Measurements from ENCODE around the gene KRTAP4-3. TPM values are rescaled to one million over a fixed set of nuclear protein-coding genes. Genes with fewer than 3 reads are reported as not detected.
"Not testable (repeated sequence)": the region's sequence is repeated elsewhere in the genome, so short reads cannot be mapped to it uniquely, and the experiment has no call there.

KRTAP4-3 gene
- total RNA-seq, 5 donors from 2014 or later (not counting 1 experiment from before 2014, with no cell fraction given): not detected

DNA sequence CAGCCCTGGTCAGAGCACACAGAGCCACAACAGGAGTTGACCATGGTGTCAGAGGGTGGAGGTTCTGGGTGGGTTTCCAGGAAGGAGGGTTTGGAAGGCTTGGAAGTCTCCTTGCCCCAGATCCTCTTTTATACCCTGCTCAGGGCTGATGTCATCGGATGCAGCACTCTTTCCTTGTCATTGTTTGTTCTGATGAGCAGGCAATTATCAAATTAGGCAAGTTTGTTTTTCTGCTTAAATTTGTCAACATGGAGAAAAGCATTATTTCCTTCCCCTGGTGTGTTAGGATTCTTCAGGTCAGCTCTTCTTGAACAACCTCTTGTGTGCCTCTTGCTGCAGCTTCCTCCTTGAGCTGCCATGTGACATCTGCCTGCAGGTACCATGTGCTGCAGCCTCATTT lies 7.4 kb downstream of the KRTAP4-3 start, which contains the start of gene KRTAP4-4:
KRTAP4-4 (minus strand) TSS at position 101 of the 400 bp plus-strand sequence; CDS start at position 44, 57 bp downstream.
- CTCF ChIA-PET: interaction anchor here in 1 of 2 donors (0.9 kb wide), 1 partner anchor 162 kb away, joined by 4 read pairs; no protein-coding TSS in a partner anchor
- Histone ChIP-seq H3K4me1 (ENCODE audit: control insufficient read depth in 1 of 2, extremely low read depth in 1 of 2, insufficient read depth in 2 of 2, low read length in 2 of 2) (no peaks in the 10 kb centered on the region), H3K27ac (ENCODE audit: low read length) (no peak within 1 kb of the TSS), H3K27me3 (replicated peaks in 1 of 2; ENCODE audit: control insufficient read depth in 2 of 2, extremely low read depth in 1 of 2, insufficient read depth in 2 of 2, low read length in 1 of 2) (peaks cover 0 to 9% of the 10 kb centered on the region in 2 experiments), H3K4me3 (ENCODE audit: control insufficient read depth in 1 of 2, extremely low read depth in 1 of 2, low read length in 1 of 2) (no peak within 1 kb of the TSS), H3K9me3 (no peaks in the 10 kb centered on the region), H3K36me3 (ENCODE audit: control insufficient read depth in 2 of 2, extremely low read depth in 1 of 2, insufficient read depth in 1 of 2, low read length in 1 of 2) (no peaks in the 10 kb centered on the region)
- no peak within 1 kb of the TSS for H3K27ac Mint-ChIP-seq
- WGBS (ENCODE audit: insufficient coverage): no CpG with 5 or more reads among the region's 1 CpG
- ATAC-seq (replicated peaks in 1 of 4) (no peak), DNase-seq (no peak)
- no peaks in the 10 kb centered on the region for H3K9me3 Mint-ChIP-seq
- POLR2A ChIA-PET: no interaction called here
- peaks cover 10 to 27% of the 10 kb centered on the region in 2 donors for H3K27me3 Mint-ChIP-seq
- H3K4me3 Mint-ChIP-seq: no peak within 1 kb of the TSS
- no peaks in the 10 kb centered on the region for H3K36me3 Mint-ChIP-seq
- H3K4me1 Mint-ChIP-seq: no peaks in the 10 kb centered on the region

DNA sequence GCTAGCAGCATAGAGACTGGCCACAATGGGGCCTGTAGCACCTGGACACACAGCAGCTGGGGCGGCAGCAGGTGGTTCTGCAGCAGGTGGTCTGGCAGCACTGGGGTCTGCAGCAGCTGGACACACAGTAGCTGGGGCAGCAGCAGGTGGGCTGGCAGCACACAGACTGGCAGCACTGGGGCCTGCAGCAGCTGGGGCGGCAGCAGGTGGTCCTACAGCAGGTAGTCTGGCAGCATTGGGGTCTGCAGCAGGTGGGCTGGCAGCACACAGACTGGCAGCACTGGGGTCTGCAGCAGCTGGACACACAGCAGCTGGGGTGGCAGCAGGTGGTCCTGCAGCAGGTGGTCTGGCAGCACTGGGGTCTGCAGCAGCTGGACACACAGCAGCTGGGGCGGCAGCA lies 7.8 kb downstream of the KRTAP4-3 start:
- POLR2A ChIA-PET; ATAC-seq (replicated peaks in 1 of 4): not testable (repeated sequence)

GRCh38 chr17:41153856-41154255 lies 14.2 kb downstream of the KRTAP4-3 start:
- H3K27ac Mint-ChIP-seq: no peak overlapping the region
- peaks cover 6 to 19% of the 10 kb centered on the region in 2 donors for H3K27me3 Mint-ChIP-seq
- POLR2A ChIA-PET: no interaction called here
- Histone ChIP-seq H3K4me3 (ENCODE audit: control insufficient read depth in 1 of 2, extremely low read depth in 1 of 2, low read length in 1 of 2) (no peak overlapping the region), H3K27ac (ENCODE audit: low read length) (no peak overlapping the region), H3K27me3 (replicated peaks in 1 of 2; ENCODE audit: control insufficient read depth in 2 of 2, extremely low read depth in 1 of 2, insufficient read depth in 2 of 2, low read length in 1 of 2) (peaks cover 0 to 2% of the 10 kb centered on the region in 2 experiments), H3K36me3 (ENCODE audit: control insufficient read depth in 2 of 2, extremely low read depth in 1 of 2, insufficient read depth in 1 of 2, low read length in 1 of 2) (no peaks in the 10 kb centered on the region), H3K9me3 (no peaks in the 10 kb centered on the region), H3K4me1 (ENCODE audit: control insufficient read depth in 1 of 2, extremely low read depth in 1 of 2, insufficient read depth in 2 of 2, low read length in 2 of 2) (no peaks in the 10 kb centered on the region)
- no CpG with 5 or more reads among the region's 2 CpGs for WGBS (ENCODE audit: insufficient coverage)
- no peaks in the 10 kb centered on the region for H3K36me3 Mint-ChIP-seq
- no peaks in the 10 kb centered on the region for H3K4me1 Mint-ChIP-seq
- no peak for ATAC-seq (replicated peaks in 1 of 4)
- no peaks in the 10 kb centered on the region for H3K9me3 Mint-ChIP-seq
- CTCF ChIA-PET: no interaction called here
- no peak overlapping the region for H3K4me3 Mint-ChIP-seq
- DNase-seq: no peak

More for the DNA sequence above, 7.8 kb downstream of the KRTAP4-3 start:
- H3K36me3 ChIP-seq (ENCODE audit: control insufficient read depth in 2 of 2, extremely low read depth in 1 of 2, insufficient read depth in 1 of 2, low read length in 1 of 2); H3K27ac Mint-ChIP-seq; H3K4me3 ChIP-seq (ENCODE audit: control insufficient read depth in 1 of 2, extremely low read depth in 1 of 2, low read length in 1 of 2); H3K27me3 ChIP-seq (replicated peaks in 1 of 2; ENCODE audit: control insufficient read depth in 2 of 2, extremely low read depth in 1 of 2, insufficient read depth in 2 of 2, low read length in 1 of 2); H3K36me3 Mint-ChIP-seq; DNase-seq; H3K4me1 Mint-ChIP-seq; H3K4me1 ChIP-seq (ENCODE audit: control insufficient read depth in 1 of 2, extremely low read depth in 1 of 2, insufficient read depth in 2 of 2, low read length in 2 of 2); H3K4me3 Mint-ChIP-seq; H3K9me3 Mint-ChIP-seq; H3K9me3 ChIP-seq; CTCF ChIA-PET; H3K27ac ChIP-seq (ENCODE audit: low read length): not testable (repeated sequence)
- 77% methylated on average over 2 of the region's 3 CpGs for WGBS (ENCODE audit: insufficient coverage)
- peaks cover 10 to 29% of the 10 kb centered on the region in 2 donors for H3K27me3 Mint-ChIP-seq

GRCh38 chr17:41151525-41151924 lies 16.5 kb downstream of the KRTAP4-3 start:
- no peak overlapping the region for H3K4me3 Mint-ChIP-seq

GRCh38 chr17:41150026-41150425 lies 18.0 kb downstream of the KRTAP4-3 start:
- Mint-ChIP-seq H3K4me3 (no peak overlapping the region), H3K4me1 (no peaks in the 10 kb centered on the region), H3K36me3 (no peaks in the 10 kb centered on the region), H3K27me3 (no peaks in the 10 kb centered on the region), H3K27ac (no peak overlapping the region), H3K9me3 (no peaks in the 10 kb centered on the region)
- no peak overlapping the region for H3K4me3 ChIP-seq (ENCODE audit: control insufficient read depth in 1 of 2, extremely low read depth in 1 of 2, low read length in 1 of 2)
- DNase-seq (no peak), ATAC-seq (replicated peaks in 1 of 4) (no peak)
- no peaks in the 10 kb centered on the region for H3K36me3 ChIP-seq (ENCODE audit: control insufficient read depth in 2 of 2, extremely low read depth in 1 of 2, insufficient read depth in 1 of 2, low read length in 1 of 2)
- peaks cover 2% of the 10 kb centered on the region in 2 experiments for H3K27me3 ChIP-seq (replicated peaks in 1 of 2; ENCODE audit: control insufficient read depth in 2 of 2, extremely low read depth in 1 of 2, insufficient read depth in 2 of 2, low read length in 1 of 2)
- ChIA-PET CTCF (no interaction called here), POLR2A (no interaction called here)
- no peaks in the 10 kb centered on the region for H3K9me3 ChIP-seq
- WGBS (ENCODE audit: insufficient coverage): 76% methylated on average over 2 of the region's 4 CpGs
- no peaks in the 10 kb centered on the region for H3K4me1 ChIP-seq (ENCODE audit: control insufficient read depth in 1 of 2, extremely low read depth in 1 of 2, insufficient read depth in 2 of 2, low read length in 2 of 2)
- H3K27ac ChIP-seq (ENCODE audit: low read length): no peak overlapping the region

More at GRCh38 chr17:41151525-41151924, 16.5 kb downstream of the KRTAP4-3 start:
- no CpG with 5 or more reads among the region's 2 CpGs for WGBS (ENCODE audit: insufficient coverage)
- Histone ChIP-seq H3K9me3 (no peaks in the 10 kb centered on the region), H3K27ac (ENCODE audit: low read length) (no peak overlapping the region), H3K4me1 (ENCODE audit: control insufficient read depth in 1 of 2, extremely low read depth in 1 of 2, insufficient read depth in 2 of 2, low read length in 2 of 2) (no peaks in the 10 kb centered on the region), H3K4me3 (ENCODE audit: control insufficient read depth in 1 of 2, extremely low read depth in 1 of 2, low read length in 1 of 2) (no peak overlapping the region), H3K36me3 (ENCODE audit: control insufficient read depth in 2 of 2, extremely low read depth in 1 of 2, insufficient read depth in 1 of 2, low read length in 1 of 2) (no peaks in the 10 kb centered on the region), H3K27me3 (replicated peaks in 1 of 2; ENCODE audit: control insufficient read depth in 2 of 2, extremely low read depth in 1 of 2, insufficient read depth in 2 of 2, low read length in 1 of 2) (peaks cover 2% of the 10 kb centered on the region in 2 experiments)
- no peak for ATAC-seq (replicated peaks in 1 of 4)
- Mint-ChIP-seq H3K36me3 (no peaks in the 10 kb centered on the region), H3K9me3 (no peaks in the 10 kb centered on the region), H3K27me3 (peaks cover 0 to 9% of the 10 kb centered on the region in 2 donors), H3K27ac (no peak overlapping the region), H3K4me1 (no peaks in the 10 kb centered on the region)
- ChIA-PET CTCF (interaction anchor here in 1 of 2 donors (0.6 kb wide), 1 partner anchor 664 kb away, joined by 3 read pairs; no protein-coding TSS in a partner anchor), POLR2A (no interaction called here)
- DNase-seq: no peak

- ATAC-seq (replicated peaks in 1 of 4) (no peak), DNase-seq (no peak)
- H3K4me1 ChIP-seq (ENCODE audit: control insufficient read depth in 1 of 2, extremely low read depth in 1 of 2, insufficient read depth in 2 of 2, low read length in 2 of 2): no peaks in the 10 kb centered on the region
- H3K36me3 ChIP-seq (ENCODE audit: control insufficient read depth in 2 of 2, extremely low read depth in 1 of 2, insufficient read depth in 1 of 2, low read length in 1 of 2): no peaks in the 10 kb centered on the region
- ChIA-PET CTCF (no interaction called here), POLR2A (no interaction called here)
- Mint-ChIP-seq H3K36me3 (no peaks in the 10 kb centered on the region), H3K27me3 (no peaks in the 10 kb centered on the region), H3K4me3 (no peak within 1 kb of the TSS), H3K27ac (no peak within 1 kb of the TSS), H3K4me1 (no peaks in the 10 kb centered on the region), H3K9me3 (no peaks in the 10 kb centered on the region)
- H3K27me3 ChIP-seq (replicated peaks in 1 of 2; ENCODE audit: control insufficient read depth in 2 of 2, extremely low read depth in 1 of 2, insufficient read depth in 2 of 2, low read length in 1 of 2): peaks cover 2% of the 10 kb centered on the region in 2 experiments
- H3K9me3 ChIP-seq: no peaks in the 10 kb centered on the region
- H3K4me3 ChIP-seq (ENCODE audit: control insufficient read depth in 1 of 2, extremely low read depth in 1 of 2, low read length in 1 of 2): no peak within 1 kb of the TSS
- H3K27ac ChIP-seq (ENCODE audit: low read length): no peak within 1 kb of the TSS
- WGBS (ENCODE audit: insufficient coverage): 100% methylated on average over 1 of the region's 2 CpGs
These were observed 18.4 kb downstream of the KRTAP4-3 start, which contains the start of gene KRTAP4-5 for GRCh38 chr17:41149652-41149985. KRTAP4-5 (minus strand) TSS chr17:41149825; CDS start chr17:41149767, 58 bp downstream.

All from T-cell (primary cell).